Inflammatory macrophage (primary cell): Measurements from ENCODE around the gene SRSF1.

Source experiments
- DNase-seq, 2 donors: peaks; one replicate each; pipeline ENCODE4 v3.0.0-alpha.2; 2020 to 2022

SRSF1 gene

DNA sequence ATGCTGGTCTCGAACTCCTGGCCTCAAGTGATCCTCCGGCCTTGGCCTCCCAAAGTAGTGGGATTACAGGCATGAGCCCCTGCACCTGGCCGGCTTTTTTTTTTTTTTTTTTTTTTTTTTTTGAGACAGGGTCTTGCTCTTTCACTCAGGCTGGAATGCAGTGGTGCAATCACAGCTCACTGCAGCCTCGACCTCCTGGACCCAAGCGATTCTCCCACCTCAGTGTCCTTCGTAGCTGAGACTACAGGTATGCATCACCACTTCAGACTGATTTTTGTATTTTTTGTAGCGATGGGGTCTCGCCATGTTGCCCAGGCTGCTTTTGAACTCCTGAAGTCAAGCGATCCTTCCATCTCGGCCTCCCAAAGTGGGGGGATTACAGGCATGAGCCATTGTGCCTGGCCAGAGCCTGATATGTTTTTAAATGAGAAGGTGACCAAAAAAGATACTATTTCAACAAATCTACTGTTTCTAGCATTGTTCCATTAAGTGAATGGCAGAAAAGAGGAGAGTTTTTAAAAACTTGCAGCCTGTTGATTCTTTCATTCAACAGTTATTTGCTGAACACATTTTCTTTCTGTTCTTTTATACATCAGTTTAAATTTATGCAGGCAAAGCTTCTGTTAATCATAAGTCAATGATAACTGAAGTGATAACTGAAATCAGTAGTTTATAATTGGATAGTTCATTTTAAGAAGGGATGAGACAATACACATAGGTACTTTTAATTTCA lies 3.2 kb upstream of the SRSF1 start:
- no peak for DNase-seq

DNA sequence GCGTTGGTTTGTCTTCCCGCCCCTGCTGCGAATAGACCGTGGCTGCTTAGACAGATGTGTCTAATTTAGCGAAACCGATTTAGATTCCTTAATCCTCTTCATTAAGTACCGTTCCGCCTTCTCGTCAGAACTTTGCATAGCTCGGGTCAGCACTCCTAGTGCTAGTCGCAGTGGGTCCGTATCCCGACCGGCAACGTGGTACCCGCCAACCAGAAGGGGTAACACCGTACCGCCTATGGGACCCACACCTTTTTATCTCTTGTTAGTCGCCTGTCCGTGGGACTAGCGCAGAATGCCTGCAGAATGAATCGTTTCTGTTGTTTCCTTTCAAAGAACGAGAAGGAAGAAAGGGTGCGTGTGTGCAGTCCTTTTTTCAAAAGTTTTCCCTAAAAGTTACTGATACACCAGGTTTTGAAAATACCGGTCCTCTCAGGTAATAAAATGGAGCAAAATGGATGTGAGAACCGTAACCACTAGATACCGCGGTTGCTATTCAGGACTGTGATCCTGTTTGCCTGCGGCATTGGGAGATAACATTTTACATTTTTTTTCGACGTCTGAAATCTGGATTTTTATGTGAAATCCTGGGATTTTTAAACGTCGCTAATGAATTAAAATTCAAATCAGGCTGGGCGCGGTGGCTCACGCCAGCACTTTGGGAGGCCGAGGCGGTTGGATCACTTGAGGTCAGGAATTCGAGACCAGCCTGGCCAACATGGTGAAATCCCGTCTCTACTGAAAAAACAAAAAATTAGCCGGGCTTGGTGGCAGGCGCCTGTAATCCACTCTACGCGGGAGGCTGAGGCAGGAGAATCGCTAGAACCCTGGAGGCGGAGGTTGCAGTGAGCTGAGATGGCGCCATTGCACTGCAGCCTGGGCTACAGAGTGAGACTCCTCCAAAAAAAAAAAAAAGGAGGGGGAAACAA lies 998 bp upstream of the SRSF1 start:
- no peak for DNase-seq

DNA sequence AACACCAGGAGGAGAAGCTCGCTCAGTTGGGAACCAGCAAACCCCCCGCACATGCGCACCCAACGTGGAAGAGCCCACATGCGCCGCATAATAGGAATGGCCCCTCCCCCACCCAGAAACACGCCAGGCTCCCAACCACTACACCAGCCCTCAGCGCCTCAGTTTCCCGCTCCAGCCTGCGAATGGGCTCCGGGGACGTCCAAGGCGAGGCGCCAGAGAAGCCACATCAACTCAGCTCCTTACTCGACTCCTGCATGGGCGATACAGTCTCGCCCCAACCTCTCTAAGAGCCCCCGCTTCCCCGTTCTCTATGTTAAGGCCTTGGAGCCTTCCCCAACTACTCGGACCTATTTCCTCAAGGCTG lies 504 bp downstream of the SRSF1 start:
- peak; percentile 41 to 61 for DNase-seq

GRCh38 chr17:58005728-58006559 lies 1.1 kb downstream of the SRSF1 start:
- no peak for DNase-seq

DNA sequence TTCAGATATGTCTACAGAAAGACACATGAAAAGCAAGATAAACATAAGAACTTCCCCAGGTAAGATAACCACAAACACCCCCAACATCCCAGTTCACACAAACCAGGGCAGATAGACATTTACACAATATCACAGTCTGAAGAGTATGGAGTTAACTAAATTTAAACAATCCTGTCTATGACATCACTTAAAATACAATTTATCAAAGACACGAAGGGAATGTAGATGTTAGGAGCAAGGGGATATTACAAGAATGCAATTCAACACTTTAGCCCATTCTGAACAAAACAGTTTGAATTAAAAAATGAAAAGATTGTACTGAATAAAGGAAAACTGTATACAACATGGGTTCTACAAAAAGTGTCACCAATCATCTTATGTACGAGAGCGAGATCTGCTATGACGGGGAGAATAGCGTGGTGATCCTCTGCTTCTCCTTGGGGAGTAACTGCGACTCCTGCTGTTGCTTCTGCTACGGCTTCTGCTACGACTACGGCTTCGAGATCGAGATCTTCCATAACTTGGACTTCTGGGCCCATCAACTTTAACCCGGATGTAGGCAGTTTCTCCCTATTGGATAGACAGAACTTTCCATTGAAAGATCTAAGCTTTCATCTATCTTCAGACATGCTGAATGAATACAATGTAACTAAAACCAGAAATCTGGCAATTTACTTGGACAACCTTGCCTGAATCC lies 1.9 kb downstream of the SRSF1 start:
- DNase-seq, result no peak

GRCh38 chr17:58004060-58004459 lies 3.0 kb downstream of the SRSF1 start:
- DNase-seq, result no peak

GRCh38 chr17:58002973-58003372 lies 4.1 kb downstream of the SRSF1 start:
- no peak for DNase-seq

DNA sequence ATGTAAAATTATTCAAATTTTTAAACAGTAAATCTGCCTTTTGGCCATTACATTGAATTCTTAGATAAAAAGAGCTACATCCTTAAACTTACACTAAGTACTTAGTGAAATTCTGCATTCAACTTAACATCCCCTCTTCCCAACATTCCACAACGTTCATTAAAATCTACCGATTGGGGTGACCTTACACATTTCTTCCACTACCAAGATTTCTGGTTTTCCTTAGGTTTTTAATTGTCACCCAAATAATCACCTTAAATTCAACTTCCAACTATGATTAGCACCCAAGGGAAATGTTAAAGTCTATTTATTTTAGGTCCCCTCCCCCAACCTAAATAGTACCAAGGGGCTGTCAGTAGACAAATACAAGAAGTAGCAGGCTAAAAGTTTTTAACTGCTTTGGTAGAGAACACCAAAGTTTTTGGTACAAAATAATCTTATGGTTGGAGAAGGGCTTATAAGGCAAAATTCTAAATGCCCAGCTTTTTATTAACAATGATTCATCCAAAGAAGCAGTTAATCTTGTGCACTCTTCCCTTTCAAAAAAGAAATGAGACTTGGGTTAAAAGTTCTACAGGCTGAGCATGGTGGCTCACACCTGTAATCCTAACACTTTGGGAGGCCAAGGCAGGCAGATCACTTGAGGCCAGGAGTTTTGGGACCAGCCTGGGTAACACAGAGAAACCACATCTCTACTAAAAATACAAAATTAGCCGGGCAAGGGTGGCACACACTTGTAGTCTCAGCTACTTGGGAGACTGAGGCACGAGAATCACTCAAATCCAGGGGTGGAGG lies 4.7 kb downstream of the SRSF1 start:
- no peak for DNase-seq

GRCh38 chr17:58001461-58002124 lies 5.5 kb downstream of the SRSF1 start:
- DNase-seq, result no peak

GRCh38 chr17:57999496-58000017 lies 7.5 kb downstream of the SRSF1 start:
- DNase-seq, result peak; percentile 69 to 79

DNA sequence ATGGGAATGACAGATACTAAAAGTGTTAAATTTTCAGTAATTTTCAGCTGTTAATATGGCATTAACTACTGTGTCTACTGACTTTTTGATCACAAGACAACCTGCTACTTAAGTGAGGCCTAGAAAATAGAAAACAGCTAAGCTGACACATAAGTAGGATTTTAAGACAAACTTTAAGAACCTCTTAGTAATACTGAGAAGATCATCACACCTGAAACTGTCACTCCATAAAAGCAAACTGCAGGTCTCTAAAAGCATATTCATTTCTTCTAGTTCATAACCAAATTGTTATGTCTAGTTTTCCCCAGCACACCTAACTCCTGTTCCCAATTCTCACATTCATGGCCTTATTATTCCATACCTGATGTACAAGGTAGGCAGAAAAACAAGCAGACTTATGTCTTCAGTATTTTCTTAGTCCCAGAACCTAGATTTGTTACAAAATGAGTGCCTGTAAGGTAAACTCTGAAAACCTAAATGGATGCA lies 8.0 kb downstream of the SRSF1 start:
- no peak for DNase-seq

DNA sequence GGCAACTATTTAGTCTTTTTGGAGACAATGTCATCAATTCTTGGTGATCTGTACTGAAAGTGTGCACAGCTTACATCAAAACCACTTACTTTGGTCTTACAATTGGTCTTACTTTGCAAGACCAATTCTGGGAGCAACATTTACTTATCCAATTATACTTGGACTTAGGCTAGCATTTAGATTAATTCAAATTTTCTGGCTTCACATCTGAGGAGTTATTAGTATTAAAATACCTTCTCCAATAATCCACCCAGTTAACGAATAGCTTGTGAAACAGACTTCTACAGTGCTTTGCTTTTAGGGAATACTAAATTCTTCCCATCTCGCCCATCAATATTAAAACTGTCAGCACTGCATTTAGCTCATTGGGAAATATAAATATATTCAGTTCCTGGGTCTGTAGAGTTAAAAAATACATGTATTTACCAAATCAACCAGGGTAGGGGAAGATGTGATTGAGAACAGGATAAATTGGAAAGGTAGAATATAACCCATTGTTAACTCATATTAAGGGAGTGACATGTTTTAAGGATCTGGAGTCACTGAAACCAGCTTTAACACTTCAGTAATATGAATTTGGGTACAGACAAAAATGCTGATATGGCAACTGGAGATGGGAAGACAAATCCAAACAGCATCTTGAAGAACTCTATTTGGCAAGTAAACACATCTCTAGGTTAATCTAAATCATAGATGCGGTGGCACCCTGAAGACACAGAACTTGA lies 9.8 kb downstream of the SRSF1 start:
- DNase-seq, result no peak

DNA sequence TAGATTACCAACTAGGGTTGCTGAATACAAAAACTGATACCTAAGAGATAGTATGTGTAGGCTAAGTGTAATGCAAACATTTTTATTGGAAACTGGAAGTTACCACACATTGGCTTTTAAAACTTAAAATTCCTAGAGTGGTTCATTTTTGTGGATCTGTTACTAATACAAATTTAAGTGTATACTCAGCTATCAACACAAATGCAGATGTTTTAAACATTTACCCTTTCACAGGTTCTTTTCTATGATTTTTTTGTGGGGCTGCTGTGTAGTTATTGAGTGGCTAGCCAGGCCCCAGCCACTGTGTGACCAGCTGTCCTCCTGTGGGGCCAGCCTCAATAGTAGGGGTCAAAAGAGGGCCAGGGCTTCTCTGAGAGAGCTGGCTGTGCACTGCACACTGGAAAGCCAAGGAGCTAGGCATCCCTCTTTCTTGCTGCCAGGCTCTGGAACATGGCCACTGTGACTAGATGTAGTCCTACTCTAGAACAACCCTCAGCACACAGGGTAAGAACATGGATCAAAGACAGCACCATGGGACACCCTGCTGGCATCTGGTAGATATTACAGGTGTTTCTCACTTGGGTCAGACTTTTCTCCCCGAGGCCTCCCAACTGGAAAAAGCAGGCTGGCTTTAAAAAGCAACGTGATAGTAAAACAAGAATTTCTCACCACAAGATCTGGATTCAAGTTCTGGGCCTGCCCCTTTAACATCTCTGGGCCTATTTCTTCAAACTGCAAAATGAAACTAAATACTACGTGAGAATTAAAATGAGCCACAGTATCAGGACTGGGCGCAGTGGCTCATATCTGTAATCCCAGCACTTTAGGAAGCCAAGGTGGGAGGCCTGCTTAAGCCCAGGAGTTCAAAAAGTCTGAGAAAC lies 11.7 kb downstream of the SRSF1 start:
- peak; percentile 61 to 67 for DNase-seq

- no peak for DNase-seq
Observed at GRCh38 chr17:57994436-57994835, 12.6 kb downstream of the SRSF1 start.

GRCh38 chr17:57993471-57994365 lies 13.3 kb downstream of the SRSF1 start:
- DNase-seq, result no peak

- no peak for DNase-seq
Observed at GRCh38 chr17:57991537-57991936, 15.5 kb downstream of the SRSF1 start.

DNA sequence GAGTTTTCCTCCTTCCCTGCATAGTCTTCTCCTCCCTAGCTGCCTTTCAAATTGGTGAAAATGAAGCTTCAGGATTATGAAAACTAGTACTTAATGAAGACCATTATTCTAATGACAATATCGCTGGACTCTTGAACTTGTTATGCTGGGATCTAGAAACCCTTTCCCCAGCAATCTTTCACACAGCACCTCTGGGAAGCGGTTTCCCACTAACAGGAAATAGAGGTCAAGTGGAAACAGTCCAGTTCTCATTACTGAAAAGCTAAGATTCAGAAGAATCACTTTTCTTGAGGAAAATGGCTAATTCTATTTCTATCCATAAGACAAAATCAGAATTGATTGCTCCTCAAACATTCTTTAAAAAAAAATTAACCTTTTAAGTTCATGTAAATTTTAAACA lies 17.0 kb downstream of the SRSF1 start:
- DNase-seq, result no peak
